Stimulated activated CD4-positive, alpha-beta T cell treated with anti-CD3 and anti-CD28 coated beads, Interleukin-4, amount 100 ng/mL, for 48 hours (primary cell): ENCODE measurements around the gene NDUFAF3.

Source experiments
- DNase-seq, 2 donors: peaks; one replicate each; pipeline ENCODE4 v3.0.0-alpha.2; 2020; ENCODE audit warnings: low read depth in 2 of 2

NDUFAF3 gene

DNA sequence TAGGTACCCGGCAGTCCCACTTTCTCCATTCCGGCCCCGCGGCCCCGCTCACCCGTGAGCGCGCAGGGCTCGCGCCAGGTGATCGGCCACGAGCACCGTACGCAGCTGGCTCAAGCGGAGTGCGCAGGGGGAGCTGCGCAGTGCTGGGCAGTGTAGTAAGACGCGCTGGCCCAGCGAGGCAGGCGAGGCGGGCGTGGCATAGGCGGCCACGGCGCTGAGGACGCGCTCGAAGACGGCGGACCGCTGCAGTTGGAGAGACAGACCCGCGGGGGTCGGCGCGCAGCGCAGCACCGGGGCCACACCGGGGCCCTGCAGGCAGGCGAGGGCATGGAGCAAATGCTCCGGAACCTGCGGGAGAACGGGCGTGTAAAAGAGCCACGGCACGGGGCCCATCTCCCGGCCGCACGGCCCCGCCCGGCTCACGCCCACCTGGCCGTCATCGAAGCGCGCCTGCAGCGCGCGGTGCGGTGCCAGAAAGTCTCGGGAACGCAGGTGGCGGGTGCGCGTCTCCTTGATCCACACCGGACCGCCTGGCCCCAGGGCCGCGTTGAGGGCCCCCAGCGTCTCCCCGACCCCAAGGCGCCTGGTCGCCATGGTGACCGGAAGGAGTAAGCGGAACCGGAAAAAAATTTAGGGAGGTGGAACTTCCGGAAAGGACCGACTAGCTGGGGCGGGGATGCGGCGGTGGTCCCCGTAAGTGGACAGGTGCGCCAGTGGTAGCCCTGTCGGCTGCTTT lies 3.8 kb upstream of the NDUFAF3 start, which contains the start of gene DALRD3:
TSS of gene DALRD3 (minus strand) at position 610 of the 736 bp plus-strand sequence. CDS start at position 594, 16 bp downstream.
- DNase-seq = peak in 1 of 2 donors; percentile 52

DNA sequence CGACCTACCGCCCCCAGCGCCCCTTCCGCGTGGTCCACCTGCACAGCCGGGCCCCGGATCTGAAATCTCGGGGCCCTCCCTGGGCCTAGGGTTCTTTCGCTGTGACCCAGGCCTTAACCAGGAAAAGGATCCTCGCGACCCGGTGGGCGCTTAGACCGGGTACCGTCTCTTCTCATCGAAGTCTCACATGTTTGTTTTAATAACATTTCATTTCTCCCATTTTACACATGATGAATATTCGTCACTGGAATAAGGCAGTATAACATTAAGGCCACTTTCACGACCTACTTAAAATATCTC lies 3.3 kb upstream of the NDUFAF3 start:
- no peak for DNase-seq

DNA sequence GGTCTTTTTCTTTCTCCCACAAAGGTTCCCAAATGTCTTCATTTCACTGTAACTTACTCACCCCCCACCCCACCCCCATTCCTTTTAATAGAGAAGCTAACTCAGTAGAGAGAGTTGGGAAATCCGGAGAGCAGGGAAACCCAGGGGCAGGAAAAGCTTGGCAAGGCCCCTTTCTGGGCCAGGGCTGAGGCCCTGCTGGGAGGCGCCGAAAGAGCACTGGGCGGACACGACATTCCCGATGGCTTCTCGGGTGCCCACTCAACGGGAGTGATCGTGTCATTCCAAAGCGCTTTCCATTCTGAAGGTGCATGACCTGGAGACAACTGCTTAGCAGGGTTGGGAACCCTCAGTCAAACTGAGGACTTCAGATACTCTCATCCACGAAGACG lies 2.0 kb upstream of the NDUFAF3 start:
- no peak for DNase-seq

DNA sequence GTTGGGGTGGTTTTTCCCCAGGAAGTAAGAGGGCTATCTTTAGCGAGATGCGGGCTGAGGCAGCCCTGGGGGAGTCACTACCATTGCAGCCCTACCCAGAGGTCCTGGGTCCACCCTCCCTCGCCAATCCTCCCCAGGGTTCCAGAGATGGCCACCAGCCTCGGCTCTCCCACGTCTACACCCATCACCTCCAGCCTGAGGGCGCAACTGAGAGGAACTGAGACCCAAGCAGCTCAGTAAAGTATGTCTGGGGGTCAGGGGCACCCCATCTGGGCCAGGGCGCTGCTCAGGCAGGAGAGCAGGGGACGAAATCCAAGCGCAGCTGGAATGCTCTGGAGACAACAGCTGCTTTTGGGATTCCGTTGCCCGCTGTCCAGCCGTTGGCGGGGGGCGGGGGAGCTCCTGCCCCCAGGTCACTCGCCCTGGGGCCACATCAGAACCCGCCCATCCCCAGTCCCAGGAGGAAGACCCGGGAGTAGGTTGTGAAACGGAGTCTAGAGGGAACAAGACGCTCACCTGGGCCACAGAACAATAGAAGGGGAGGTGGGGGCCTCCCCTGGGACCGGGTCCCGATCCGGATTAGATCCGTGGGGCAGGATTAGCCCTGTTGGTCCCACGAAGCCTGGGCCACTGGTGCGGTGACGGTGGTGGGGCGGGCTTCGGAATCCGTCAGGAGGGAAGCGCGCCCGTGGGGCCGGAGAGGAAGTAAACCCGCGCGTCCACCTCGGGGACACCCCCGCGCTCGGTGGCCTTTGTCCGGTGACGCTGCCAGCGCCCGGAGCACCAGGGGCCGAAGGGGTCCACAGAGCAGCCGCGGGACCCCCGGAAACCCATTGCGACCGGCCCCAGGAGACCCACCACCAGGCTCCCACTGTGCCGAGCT lies 1.4 kb upstream of the NDUFAF3 start:
- no peak for DNase-seq

- DNase-seq = peak; percentile 99
Measured at GRCh38 chr3:49021213-49021812, 608 bp upstream of the NDUFAF3 start.

- DNase-seq = no peak
Measured at GRCh38 chr3:49022688-49023171, 809 bp downstream of the NDUFAF3 start.

DNA sequence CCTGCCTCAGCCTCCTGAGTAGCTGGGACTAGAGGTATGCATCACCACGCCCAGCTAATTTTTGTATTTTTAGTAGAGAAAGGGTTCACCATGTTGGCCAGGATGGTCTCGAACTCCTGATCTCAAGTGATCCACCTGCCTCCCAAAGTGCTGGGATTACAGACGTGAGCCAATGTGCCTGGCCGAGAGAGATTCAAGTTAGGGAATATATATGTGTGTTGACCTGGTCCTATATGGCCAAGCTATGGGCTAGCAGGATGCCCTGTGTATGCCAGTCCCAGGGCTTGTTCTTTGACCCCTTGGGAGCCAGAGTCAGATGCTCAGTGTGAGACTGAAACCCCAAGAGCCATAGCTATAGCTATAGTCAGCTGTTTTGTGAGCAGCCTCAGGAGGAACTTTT lies 1.9 kb downstream of the NDUFAF3 start:
- DNase-seq = no peak

GRCh38 chr3:49024449-49024848 lies 2.5 kb downstream of the NDUFAF3 start:
- no peak for DNase-seq

GRCh38 chr3:49025005-49025792 lies 3.3 kb downstream of the NDUFAF3 start:
- DNase-seq = no peak

DNA sequence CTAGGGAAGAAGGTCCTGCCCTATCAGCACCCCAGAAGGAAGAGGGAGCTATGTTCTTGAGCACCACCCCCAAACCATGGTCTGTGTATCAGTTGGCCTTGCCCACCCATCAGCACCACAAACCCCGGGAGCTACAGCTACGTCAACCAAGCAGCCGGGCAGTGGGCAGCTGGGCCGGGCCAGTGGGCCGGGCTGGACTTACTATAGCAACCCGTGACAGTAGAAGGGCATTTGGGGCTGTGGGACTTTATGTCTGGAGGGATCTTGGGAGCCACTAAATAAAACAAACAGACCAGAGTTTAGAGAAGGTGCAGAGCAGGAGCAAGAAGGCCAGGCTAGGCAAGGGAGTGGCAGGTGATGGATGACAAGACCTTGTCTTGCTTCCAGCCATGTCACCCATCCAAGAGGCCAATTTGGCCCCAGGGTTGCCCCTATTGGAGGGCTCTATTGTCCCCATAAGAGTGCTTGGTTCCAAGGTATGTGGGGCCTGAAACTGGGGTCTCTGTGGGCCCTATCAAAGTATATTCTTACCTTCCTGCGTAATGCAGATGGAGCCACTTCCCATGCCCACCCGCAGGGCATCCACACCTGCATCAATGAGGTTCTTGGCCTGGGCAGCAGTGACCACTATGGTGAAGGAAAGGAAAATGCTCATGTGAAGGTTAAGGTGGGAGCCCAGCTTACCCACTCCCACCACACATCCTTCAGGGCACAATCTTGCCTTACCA lies 4.0 kb downstream of the NDUFAF3 start:
- no peak for DNase-seq

DNA sequence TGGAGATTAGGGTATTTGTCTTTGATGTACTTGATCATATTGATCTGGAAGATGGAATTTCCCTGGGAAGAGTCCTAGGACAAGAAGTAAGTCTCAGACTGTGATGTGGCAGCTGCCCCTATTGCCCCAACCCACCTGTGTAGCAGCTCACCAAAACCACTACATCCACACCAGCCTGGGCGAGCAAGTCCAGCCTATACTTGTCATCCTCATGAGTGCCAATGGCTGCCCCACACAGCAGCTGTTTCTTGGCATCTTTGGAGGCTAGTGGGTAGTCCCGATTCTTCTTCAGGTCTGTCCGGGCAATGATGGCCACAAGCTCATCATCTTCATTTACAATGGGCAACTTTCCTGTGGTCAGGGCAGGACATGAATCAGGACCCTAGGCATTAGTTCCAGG lies 4.6 kb downstream of the NDUFAF3 start:
- DNase-seq = no peak

- DNase-seq = no peak
Measured at GRCh38 chr3:49027634-49028033, 5.7 kb downstream of the NDUFAF3 start.

GRCh38 chr3:49028298-49028672 lies 6.4 kb downstream of the NDUFAF3 start:
- no peak for DNase-seq

- peak; percentile 89 for DNase-seq
Measured at GRCh38 chr3:49028673-49029562, 7.0 kb downstream of the NDUFAF3 start, which contains the start of gene IMPDH2. Gene IMPDH2, minus strand, starts transcription at chr3:49029398. Its CDS starts 48 bp downstream, at chr3:49029350.

DNA sequence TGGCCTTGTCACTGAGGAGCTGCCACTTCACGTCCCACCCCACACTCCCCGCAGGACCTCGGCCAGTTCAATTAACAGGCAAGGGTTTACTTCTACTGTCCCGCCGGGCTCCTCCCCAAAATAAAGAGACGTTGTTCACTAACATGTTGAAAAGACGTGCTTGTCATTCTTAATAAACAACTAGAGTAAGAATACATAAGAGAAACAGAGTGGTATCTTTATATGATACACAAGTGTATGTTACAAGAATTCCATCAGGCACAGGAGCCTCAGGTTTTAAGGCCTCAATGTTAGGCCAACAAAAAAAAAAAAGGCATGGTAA lies 7.6 kb downstream of the NDUFAF3 start:
- no peak for DNase-seq

DNA sequence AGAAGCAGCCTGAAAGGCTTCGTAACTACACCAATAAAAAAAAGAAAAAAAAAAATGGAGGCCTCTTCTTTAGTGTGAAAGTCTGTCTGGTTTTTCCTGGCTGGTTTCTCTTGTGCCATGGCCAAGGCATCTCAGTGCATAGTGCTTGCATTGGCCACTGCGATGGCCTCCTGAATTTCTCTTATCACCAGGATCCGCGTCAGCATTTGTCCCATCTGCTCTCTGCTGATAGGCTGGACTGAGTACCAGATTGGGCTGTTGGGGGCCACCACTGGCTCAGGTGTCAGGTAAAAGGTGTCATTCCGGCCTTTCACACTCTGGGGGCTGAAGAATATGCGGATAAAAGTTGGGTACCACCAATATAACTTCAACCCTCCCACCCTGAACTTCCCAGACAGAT lies 8.4 kb downstream of the NDUFAF3 start:
- no peak for DNase-seq

DNA sequence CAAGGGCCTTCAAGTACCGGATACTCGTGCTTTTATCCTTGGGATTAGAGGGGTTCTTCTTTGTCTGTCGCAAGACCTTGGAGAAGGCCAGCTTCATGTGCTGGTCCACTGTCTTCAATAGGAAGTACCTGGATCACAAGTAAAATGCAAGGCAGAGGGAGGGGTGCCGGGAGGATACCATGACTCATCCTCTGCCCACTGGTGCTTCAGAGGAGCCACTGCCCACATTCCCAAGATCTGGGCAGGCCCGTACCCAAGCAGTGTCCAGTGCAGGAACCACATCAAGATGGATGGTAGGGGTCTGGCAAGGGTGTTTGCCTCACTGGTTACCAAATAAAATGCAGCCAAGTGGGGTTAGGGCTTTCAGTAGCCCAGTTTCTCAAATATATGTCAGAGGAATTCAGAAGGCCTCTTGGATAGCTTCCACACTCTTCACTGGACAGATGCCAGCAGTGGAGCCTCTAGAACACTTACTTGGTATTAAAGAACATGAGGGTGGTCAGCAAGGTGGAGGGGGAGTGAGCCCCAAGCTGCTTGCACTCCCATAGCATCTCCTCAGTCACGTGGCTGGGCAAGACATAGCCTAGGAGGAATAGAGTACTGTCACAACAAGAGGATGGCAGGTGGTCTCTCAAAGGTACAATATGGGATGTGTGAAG lies 10.9 kb downstream of the NDUFAF3 start:
- DNase-seq = no peak

GRCh38 chr3:49034650-49035049 lies 12.7 kb downstream of the NDUFAF3 start:
- no peak for DNase-seq

GRCh38 chr3:49035281-49035680 lies 13.4 kb downstream of the NDUFAF3 start:
- no peak for DNase-seq

GRCh38 chr3:49053543-49053942 lies 31.6 kb downstream of the NDUFAF3 start:
- no peak for DNase-seq
